ENCODE results near the gene ZNF232. TPM values are rescaled to one million over a fixed set of nuclear protein-coding genes. Genes with fewer than 3 reads are reported as not detected.
"Not testable (repeated sequence)": the region's sequence is repeated elsewhere in the genome, so short reads cannot be mapped to it uniquely, and the experiment has no call there.

ZNF232 gene
- polyA plus RNA-seq, 3 donors, result 22.6 to 50.4 (median 23.8) TPM

DNA sequence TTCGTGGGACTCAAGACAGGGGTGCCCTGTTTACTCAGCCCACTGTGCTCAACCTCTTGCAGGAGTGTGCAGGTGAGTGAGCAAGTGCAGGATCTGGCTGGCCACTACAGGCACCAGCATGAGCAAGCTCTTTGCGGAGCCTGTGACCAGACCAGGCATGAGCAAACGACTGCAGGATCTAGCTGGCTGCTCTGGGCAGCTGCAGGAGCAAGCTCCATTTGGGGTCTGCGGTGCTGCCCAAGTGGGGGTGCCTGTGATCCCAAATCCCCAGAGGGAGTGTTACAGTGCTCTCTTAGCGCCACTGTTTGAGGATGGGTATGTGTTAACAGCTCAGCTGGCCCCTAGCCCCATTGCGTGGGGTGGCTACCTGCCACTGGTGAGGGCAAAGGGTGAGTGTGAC, 6.5 kb upstream of the ZNF232 start:
- no peak for DNase-seq (ENCODE audit: extremely low read depth in 1 of 11, low read depth in 9 of 11, low spot score in 4 of 11)

DNA sequence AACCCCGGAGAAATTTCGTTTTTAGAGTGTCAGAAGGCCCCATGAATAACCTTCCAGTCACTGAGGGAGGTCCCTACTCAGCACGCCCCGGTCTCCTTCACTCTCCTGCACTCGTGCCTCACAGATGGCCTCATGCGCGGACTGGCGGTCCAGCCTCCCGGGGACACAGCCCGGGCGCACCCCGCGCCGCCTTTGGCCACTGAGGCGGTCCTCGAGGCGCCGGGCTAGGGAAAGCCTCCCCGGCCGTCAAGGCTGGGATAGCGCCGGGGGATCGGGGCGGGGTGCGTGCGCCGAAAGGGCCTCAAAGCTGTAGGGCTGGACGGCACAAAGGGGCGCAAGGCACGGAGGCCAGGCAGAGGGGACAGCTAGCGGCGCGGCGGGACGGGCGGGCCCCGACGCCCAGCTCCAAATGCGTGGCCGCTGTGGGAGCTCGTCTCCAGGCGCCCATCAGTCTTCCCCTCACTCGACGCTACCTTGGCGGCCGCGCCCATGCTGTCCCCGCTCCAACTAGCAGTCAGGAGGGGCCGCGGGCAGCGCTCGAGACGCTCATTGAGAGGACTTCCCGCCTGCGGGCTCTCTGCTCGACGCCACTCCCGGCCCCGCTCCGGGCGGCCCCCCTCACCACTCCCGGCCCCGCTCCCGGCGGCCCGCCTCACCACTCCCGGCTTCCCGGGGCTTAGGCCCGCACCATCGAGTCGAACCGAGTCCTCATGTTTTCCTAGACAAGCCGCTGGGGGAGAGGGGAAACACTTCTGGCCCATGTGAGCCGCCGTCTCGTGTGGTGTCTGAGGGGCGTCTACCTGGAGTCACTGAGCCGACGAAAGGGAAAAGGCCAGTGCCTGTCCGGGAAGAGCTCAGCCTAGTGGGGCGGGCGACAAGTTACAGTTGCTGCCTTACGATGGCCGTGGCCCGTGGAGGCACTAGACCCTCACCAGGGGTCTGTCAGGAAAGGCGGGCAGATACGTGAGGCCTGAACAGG, 4.3 kb upstream of the ZNF232 start, which contains the start of gene USP6:
USP6 (plus strand) TSS at position 360 of the 979 bp plus-strand sequence. CDS start 14,336 bp downstream, outside the sequence.
- DNase-seq (ENCODE audit: extremely low read depth in 1 of 11, low read depth in 9 of 11, low spot score in 4 of 11), result peak in 2 of 11 donors; percentile 32 to 68

DNA sequence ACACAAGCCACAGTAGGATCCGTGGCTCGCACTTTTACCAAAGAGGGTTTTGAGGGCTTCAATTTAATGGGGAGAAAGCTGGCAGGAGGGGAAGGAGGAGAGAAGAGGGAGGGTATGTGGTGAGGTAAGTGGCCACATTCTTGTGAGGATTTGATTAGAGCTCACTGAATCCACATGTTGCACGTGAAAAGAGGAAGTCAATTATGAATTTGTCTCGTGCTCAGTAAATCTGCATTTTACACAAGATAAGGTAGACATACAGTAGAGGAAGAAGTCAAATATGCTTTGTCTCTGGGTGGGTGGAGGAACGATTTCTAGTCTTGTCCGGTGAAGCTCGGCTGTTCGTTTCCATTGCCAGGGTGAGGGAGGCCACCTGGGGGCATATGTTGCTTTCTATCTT, 862 bp downstream of the ZNF232 start:
- no peak for DNase-seq (ENCODE audit: extremely low read depth in 1 of 11, low read depth in 9 of 11, low spot score in 4 of 11)

DNA sequence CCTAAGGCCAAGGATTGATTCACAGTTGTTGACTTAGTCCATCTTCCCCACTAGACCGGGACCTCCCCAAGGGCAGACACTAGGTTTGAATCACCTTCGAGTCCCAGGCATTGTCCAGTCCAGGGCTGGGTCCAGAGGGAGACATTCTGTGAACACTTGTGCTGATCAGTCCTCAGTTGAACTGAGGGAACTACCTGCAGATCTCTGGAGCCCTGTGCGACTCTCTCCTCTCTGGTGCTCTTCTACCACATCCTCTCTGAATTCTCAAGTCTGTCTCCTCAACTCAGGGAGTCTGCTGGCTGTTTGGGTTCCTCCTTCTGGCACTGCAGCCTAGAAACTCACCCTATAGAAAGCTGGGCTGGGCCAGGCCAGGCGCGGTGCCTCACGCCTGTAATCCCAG, 10.8 kb downstream of the ZNF232 start:
- no peak for DNase-seq (ENCODE audit: extremely low read depth in 1 of 11, low read depth in 9 of 11, low spot score in 4 of 11)

DNA sequence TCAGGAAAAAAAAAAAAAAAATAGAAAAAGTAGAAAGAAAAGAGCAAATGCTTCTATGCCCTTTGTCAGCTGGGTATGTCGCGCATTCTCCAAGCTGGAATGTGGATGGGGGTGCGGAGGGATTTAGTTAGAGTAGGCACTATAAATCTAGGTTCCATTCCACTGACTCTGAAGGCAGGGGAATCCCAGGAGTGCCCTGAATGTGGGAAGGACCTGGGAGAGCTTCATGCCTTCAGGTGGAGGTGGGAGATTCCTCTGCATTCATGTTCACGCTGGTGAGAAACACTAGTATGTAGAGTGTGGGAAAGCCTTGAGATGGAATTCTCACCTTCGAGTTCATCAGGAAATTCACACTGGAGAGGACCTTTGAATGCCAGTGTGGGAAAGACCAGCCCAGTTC, 12.4 kb downstream of the ZNF232 start:
- peak in 1 of 11 donors; percentile 21 for DNase-seq (ENCODE audit: extremely low read depth in 1 of 11, low read depth in 9 of 11, low spot score in 4 of 11)

DNA sequence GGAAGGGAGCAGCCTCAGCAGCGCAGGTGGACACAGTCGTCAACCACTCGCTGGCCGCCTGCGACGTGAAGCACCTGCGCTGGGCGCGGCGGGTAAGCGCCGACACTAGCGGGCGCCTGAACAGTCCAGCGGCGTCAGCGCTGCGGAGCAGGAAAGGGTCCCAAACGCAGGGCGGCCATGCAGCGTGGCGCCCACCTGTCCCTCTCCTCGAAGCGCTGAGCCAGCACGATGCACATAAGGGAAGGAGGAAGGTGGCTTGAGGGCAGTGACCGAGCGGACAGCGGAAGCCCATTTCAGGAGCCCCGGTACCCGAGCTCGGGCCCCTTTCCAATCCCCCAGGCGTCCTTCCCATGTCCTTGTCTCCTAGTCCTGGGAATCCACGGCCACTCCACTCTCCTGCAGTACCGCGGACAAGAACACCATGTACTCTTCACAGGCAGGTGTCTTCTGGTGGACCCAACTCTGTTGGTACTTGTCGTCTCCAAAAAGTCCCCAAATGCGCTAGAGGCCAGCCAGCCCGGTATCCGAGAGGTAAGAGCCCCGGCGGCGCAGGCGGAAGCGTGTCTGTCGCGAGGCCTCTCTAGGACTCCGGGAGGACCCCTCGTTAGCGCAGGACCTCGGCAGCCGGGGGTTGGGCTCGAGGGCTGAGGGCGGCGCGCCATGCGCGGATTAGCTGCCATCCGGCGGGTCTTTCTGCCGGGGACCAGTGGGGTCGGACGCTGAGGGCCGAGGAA, 14.4 kb downstream of the ZNF232 start:
- peak in 9 of 11 donors; percentile 64 to 78 (median 72) for DNase-seq (ENCODE audit: extremely low read depth in 1 of 11, low read depth in 9 of 11, low spot score in 4 of 11)

DNA sequence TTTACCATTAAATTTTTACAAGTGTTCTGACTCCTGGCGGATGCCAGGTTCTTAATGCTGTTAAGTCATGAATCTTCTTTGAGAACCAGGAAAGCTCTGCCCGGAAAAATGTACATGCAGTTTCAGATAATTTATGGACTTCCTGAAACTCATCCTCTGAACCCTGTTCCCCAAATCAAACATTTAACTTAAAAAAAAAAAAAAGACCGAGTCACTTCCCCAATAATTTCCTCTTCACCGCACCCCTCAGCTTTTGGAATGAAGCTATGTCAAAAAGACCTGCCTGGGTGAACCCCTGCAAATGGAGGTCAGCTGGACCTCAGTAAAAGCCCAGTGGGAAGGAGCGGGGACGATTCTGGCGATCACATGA, 15.0 kb downstream of the ZNF232 start:
- DNase-seq (ENCODE audit: extremely low read depth in 1 of 11, low read depth in 9 of 11, low spot score in 4 of 11), result no peak

DNA sequence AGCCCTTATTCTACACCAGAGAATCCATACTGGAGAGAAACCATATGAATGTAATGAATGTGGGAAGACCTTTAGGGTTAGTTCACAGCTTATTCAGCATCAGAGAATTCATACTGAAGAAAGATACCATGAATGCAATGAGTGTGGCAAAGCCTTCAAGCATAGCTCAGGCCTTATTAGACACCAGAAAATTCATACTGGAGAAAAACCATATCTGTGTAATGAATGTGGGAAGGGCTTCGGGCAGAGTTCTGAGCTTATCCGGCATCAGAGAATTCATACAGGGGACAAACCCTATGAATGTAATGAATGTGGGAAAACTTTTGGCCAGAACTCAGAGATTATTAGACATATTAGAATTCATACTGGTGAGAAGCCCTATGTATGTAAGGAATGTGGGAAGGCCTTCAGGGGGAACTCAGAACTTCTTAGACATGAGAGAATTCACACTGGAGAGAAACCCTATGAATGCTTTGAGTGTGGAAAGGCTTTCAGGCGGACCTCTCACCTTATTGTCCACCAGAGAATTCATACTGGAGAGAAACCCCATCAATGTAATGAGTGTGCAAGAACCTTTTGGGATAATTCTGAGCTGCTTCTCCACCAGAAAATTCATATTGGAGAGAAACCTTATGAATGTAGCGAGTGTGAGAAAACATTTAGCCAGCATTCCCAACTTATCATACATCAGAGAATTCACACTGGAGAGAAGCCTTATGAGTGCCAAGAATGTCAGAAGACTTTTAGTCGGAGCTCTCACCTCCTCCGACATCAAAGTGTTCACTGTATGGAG, 19.3 kb downstream of the ZNF232 start:
- no peak for DNase-seq (ENCODE audit: extremely low read depth in 1 of 11, low read depth in 9 of 11, low spot score in 4 of 11)

DNA sequence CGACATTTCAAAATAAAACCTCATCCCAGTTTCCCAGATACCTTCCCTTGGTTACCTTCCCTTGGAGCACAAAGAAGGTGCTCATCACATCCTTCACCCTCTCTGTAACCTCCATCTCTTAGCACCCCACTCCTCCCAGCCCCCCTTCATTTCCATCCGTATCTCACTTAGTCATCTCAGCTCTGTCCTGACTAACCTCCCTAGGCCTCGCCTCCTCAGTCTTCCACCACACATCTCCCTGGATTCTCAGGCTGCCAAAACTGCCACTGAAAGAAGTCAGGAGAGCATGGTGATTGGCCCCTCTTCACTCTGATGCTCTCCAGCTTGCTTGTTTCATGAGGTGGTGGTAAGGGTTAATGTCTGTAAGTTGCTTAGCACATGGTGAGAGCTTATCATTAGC, 31.1 kb downstream of the ZNF232 start:
- DNase-seq (ENCODE audit: extremely low read depth in 1 of 11, low read depth in 9 of 11, low spot score in 4 of 11), result no peak

DNA sequence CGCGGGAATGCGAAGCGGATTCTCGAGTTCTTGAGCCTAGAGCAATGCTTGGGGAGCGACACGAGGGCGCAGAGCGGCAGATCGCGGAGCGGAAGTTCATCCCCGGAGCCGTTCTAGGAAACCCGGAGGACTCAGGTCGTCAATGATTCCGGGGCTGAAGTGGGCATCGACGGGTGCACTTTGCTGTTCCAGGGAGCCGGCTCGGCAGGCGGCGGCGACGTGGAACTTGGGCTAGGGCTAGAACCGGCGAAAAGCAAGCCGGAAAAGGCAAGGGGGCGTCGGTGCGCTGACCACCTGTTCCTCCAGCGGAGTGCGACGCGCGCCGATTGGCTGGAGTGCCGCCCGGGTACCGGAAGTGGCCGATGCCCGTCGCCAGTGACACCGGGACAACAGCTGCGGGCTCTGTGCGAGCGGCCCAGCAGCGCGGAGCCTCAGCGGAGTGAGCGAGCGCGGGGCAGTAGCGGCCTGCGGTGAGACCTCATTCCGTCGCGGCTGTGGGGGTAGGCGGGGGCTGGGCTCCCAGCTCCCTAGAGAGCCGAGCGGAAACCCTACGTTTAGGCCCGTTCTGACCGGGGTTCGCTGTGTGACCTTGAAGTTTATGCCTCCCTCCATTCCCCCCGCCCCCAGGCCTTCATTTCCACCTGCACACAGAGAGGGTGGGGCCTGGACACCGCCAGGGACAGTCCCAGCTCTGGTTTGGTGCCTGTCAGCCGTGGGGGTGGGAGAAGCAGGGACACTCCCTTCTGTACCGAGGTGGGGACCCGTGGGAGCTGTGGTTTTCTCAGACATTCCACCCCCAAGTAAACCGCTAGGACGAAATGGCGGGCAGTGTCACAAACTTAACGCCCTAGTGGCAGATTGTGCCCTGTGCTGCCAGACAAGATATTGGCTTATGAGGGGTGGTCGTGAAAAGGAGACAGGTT, 33.3 kb downstream of the ZNF232 start, which contains the start of gene ZFP3:
ZFP3 (plus strand) TSS at position 362 of the 923 bp plus-strand sequence. CDS start 13,038 bp downstream, outside the sequence.
- peak; percentile 70 to 85 (median 77) for DNase-seq (ENCODE audit: extremely low read depth in 1 of 11, low read depth in 9 of 11, low spot score in 4 of 11)

DNA sequence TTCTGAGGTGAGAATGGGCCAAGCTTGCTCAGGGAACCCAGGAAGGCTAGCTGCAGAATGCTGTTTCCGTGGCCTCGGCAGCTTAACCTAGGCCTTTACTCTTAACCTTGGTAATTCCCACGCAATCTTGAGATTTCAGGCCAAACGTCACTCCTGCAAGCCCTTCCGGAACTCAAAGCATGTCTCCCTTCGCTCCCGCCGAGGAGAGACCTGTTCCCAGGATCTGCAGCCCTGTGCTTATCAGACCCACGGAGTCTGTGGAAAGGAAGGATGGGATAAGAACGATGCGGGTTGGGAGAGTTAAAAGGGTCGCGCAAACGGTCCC, 33.9 kb downstream of the ZNF232 start:
- peak in 1 of 11 donors; percentile 10 for DNase-seq (ENCODE audit: extremely low read depth in 1 of 11, low read depth in 9 of 11, low spot score in 4 of 11)

DNA sequence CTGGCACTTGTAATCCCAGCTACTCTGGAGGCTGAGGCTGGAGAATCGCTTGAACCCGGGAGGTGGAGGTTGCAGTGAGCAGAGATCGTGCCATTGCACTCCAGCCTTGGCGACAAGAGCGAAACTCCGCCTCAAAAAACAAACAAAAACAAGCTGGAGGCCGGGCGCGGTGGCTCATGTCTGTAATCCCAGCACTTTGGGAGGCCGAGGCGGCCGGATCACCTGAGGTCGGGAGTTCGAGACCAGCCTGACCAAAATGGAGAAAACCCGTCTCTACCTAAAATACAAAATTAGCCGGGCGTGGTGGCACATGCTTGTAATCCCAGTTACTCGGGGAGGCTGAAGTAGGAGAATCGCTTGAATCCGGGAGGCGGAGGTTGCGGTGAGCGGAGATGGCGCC, 34.4 kb downstream of the ZNF232 start:
- DNase-seq (ENCODE audit: extremely low read depth in 1 of 11, low read depth in 9 of 11, low spot score in 4 of 11), result not testable (repeated sequence)

DNA sequence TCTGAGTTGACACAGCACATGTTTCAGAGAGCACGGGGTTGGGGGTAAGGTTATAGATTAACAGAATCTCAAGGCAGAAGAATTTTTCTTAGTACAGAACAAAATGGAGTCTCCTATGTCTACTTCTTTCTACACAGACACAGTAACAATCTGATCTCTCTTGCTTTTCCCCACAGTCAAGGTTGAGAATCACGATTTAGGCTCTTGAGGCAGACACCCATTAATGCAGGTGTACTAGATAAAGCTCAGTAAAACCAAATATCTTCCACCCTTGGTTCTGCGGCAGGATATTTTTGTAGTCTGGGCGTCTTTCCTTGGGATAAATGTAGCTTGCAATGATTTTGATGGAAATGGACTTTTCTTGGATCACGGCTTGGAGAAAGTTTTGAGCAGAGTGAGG, 36.2 kb downstream of the ZNF232 start:
- DNase-seq (ENCODE audit: extremely low read depth in 1 of 11, low read depth in 9 of 11, low spot score in 4 of 11), result not testable (repeated sequence)

DNA sequence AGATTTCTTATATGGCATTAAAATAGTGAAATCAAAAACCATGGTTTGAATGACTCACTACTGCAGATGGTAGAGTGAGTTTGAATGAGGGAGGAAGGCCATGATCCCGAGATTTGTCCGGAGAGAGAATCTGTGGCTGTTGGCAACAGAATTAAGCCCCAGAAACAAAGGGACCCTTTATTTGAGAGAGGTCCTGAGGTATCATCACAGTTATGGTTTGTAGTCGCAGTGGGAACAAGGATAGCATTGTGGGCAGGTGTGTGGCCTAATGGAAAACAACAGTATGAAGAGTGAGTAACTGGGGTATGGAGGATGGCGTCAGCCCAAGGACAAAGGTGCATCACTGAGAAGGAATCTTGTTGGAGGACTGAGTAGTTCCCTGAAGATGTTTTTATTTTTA, 42.0 kb downstream of the ZNF232 start:
- no peak for DNase-seq (ENCODE audit: extremely low read depth in 1 of 11, low read depth in 9 of 11, low spot score in 4 of 11)

DNA sequence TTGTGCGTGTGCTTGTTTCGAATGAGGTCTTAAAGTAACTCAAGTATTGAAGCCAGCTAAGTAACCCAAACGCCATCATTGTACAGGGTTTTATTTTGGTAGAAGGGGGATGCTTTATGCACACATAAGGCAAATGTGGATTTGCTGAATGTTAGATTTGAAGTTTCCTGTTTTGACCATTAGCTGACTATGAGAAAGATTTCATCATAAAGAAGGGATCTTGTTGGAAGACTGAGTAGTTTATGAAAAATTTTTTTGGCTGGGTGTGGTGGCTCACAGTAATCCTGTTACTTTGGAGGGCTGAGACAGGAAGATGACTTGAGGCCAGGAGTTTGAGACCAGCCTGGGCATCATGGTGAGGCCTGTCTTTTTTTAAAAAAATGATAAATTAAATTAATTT, 43.4 kb downstream of the ZNF232 start:
- no peak for DNase-seq (ENCODE audit: extremely low read depth in 1 of 11, low read depth in 9 of 11, low spot score in 4 of 11)

DNA sequence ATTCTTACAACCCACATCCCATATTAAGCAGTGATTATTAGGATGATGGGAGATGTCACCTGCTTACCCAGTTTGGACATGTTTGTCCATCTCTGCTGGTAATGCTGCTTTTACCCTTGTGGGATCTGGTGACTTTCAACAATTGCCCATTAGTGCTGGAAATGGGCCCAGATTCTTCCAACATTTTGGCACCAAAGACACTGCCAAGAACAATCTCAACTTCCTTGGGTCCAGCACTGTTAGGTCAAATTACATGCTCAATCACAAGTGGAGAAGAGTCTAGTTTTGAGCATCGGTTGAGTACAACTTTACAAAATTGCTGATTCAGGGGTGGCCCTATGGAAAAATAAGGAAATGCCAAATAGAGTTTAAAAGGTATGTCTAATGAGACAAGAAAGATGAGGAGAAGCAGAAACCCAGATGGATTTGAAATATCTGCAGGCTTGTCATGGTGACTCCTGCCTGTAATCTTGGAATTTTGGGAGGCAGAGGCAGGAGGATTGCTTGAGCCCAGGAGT, 46.4 kb downstream of the ZNF232 start:
- DNase-seq (ENCODE audit: extremely low read depth in 1 of 11, low read depth in 9 of 11, low spot score in 4 of 11), result no peak
